HG02759 (cell line): ENCODE measurements around the gene ACSBG1.

Experiments
- ATAC-seq: cut with Tn5 transposase; IDR thresholded peaks from one replicate; pipeline ENCODE4 v1.9.1; 2021; ENCODE audit warnings: mild to moderate bottlenecking, moderate library complexity; ENCODE audit not compliant: unreplicated experiment

The ACSBG1 gene

GRCh38 chr15:78234515-78235040 is at the start of gene ACSBG1:
ACSBG1 (minus strand) TSS chr15:78234565; CDS start chr15:78234501, 64 bp downstream.
- ATAC-seq: no peak

GRCh38 chr15:78282324-78282723 is 48.0 kb upstream of the ACSBG1 start:
- ATAC-seq: no peak

GRCh38 chr15:78280319-78281072 is 46.1 kb upstream of the ACSBG1 start:
- no peak for ATAC-seq

- ATAC-seq: no peak
These were observed 41.9 kb upstream of the ACSBG1 start for GRCh38 chr15:78276064-78276943.

- no peak for ATAC-seq
These were observed 40.6 kb upstream of the ACSBG1 start for GRCh38 chr15:78274994-78275393.

- ATAC-seq: no peak
These were observed 38.4 kb upstream of the ACSBG1 start for GRCh38 chr15:78272776-78273175.

GRCh38 chr15:78272316-78272715 is 38.0 kb upstream of the ACSBG1 start:
- no peak for ATAC-seq

GRCh38 chr15:78266806-78267205 is 32.4 kb upstream of the ACSBG1 start:
- no peak for ATAC-seq

- ATAC-seq: no peak
These were observed 31.9 kb upstream of the ACSBG1 start for GRCh38 chr15:78266229-78266628.

GRCh38 chr15:78265752-78266224 is 31.4 kb upstream of the ACSBG1 start:
- ATAC-seq: no peak

- no peak for ATAC-seq
These were observed 30.7 kb upstream of the ACSBG1 start for GRCh38 chr15:78265137-78265460.

- ATAC-seq: no peak
These were observed 30.2 kb upstream of the ACSBG1 start, which contains the start of gene DNAJA4 for GRCh38 chr15:78264304-78265136. DNAJA4 (plus strand) TSS chr15:78264562; CDS start chr15:78264764, 202 bp downstream.

- no peak for ATAC-seq
These were observed 29.5 kb upstream of the ACSBG1 start for GRCh38 chr15:78263907-78264303.

GRCh38 chr15:78263351-78263781 is 29.0 kb upstream of the ACSBG1 start:
- no peak for ATAC-seq

GRCh38 chr15:78261062-78261461 is 26.7 kb upstream of the ACSBG1 start:
- no peak for ATAC-seq

- ATAC-seq: no peak
These were observed 26.1 kb upstream of the ACSBG1 start for GRCh38 chr15:78260489-78260888.

GRCh38 chr15:78259232-78259631 is 24.9 kb upstream of the ACSBG1 start:
- ATAC-seq: no peak

- no peak for ATAC-seq
These were observed 23.3 kb upstream of the ACSBG1 start for GRCh38 chr15:78257681-78258080.

GRCh38 chr15:78256044-78256437 is 21.7 kb upstream of the ACSBG1 start:
- ATAC-seq: no peak

- ATAC-seq: no peak
These were observed 21.2 kb upstream of the ACSBG1 start for GRCh38 chr15:78255421-78256043.
